CD14-positive monocyte (primary cell): Measurements from ENCODE around the gene FANCC. TPM values are rescaled to one million over a fixed set of nuclear protein-coding genes. Genes with fewer than 3 reads are reported as not detected.
A peak's percentile ranks its signal among the peaks of the same experiment; 100 is the strongest.

Experiments used
- DNase-seq, 3 donors: peaks; one replicate each; pipeline ENCODE4 v3.0.0-alpha.2; 2011 to 2022
- H2AFZ ChIP-seq: 2 replicates; pipeline ENCODE4 v1.6.0; 2012; ENCODE audit warnings: mild to moderate bottlenecking, low read depth, low read length, inconsistent platforms; ENCODE audit not compliant: insufficient read depth, poor library complexity, severe bottlenecking
- H3K27ac ChIP-seq, 2 donors: 1 replicate in 1 of 2; 2 replicates in 1 of 2; pipeline ENCODE4 v1.5.1; 2012 to 2013; ENCODE audit warnings: low read length in 2 of 2, control low read depth in 1 of 2, inconsistent platforms in 1 of 2, low read depth in 1 of 2, mild to moderate bottlenecking in 1 of 2
- H3K27me3 ChIP-seq, 2 donors: one replicate each; pipeline versions ENCODE4 v1.6.0 to v1.6.1; 2011 to 2013; ENCODE audit warnings: low read length in 2 of 2; ENCODE audit not compliant: control insufficient read depth in 2 of 2, insufficient read depth in 2 of 2
- H3K36me3 ChIP-seq, 2 donors: replicated peaks in 1 of 2; 1 replicate in 1 of 2; 2 replicates in 1 of 2; pipeline versions ENCODE4 v1.5.1 to v1.6.1; 2012 to 2013; ENCODE audit warnings: low read length in 2 of 2, control low read depth in 1 of 2, inconsistent platforms in 1 of 2, mild to moderate bottlenecking in 1 of 2; ENCODE audit not compliant: insufficient read depth in 2 of 2, control insufficient read depth in 1 of 2
- H3K4me1 ChIP-seq, 2 donors: 1 replicate in 1 of 2; 2 replicates in 1 of 2; pipeline versions ENCODE4 v1.5.1 to v1.6.1; 2012 to 2013; ENCODE audit warnings: low read length in 2 of 2, control low read depth in 1 of 2, inconsistent platforms in 1 of 2, mild to moderate bottlenecking in 1 of 2, moderate library complexity in 1 of 2; ENCODE audit not compliant: insufficient read depth in 2 of 2, control insufficient read depth in 1 of 2
- H3K4me2 ChIP-seq: replicated peaks from 2 replicates; pipeline ENCODE3; 2012; ENCODE audit warnings: low read length, moderate library complexity, mild to moderate bottlenecking; ENCODE audit not compliant: poor library complexity, severe bottlenecking; ENCODE audit errors: extremely low read depth
- H3K4me3 ChIP-seq, 3 experiments: fragments of 200-600 bp in 1 of 3; sonication (generic) in 1 of 3; replicated peaks in 1 of 3; 1 replicate in 2 of 3; 2 replicates in 1 of 3; pipeline ENCODE4 v1.5.1; 2011 to 2013; ENCODE audit warnings: low read length in 3 of 3, mild to moderate bottlenecking in 3 of 3, control low read depth in 2 of 3, low read depth in 2 of 3, inconsistent platforms in 1 of 3, moderate library complexity in 1 of 3
- H3K79me2 ChIP-seq: 2 replicates; pipeline ENCODE4 v1.6.0; 2012; ENCODE audit warnings: mild to moderate bottlenecking, control low read depth, inconsistent platforms, low read length, moderate library complexity; ENCODE audit not compliant: insufficient read depth
- H3K9ac ChIP-seq: 2 replicates; pipeline ENCODE4 v1.6.0; 2017; ENCODE audit warnings: low read length, mild to moderate bottlenecking; ENCODE audit not compliant: insufficient read depth, poor library complexity, severe bottlenecking
- H3K9me3 ChIP-seq, 2 donors: replicated peaks in 1 of 2; 1 replicate in 1 of 2; 2 replicates in 1 of 2; pipeline versions ENCODE4 v1.5.1 to v1.6.1; 2012 to 2013; ENCODE audit warnings: low read length in 2 of 2, control low read depth in 1 of 2; ENCODE audit not compliant: control insufficient read depth in 1 of 2, insufficient read depth in 1 of 2
- H4K20me1 ChIP-seq: 2 replicates; pipeline ENCODE4 v1.6.0; 2012; ENCODE audit warnings: mild to moderate bottlenecking, low read length, control low read depth, moderate library complexity; ENCODE audit not compliant: insufficient read depth
- H3K27ac Mint-ChIP-seq, 7 donors: one replicate each; pipeline ENCODE4 v1.8.0; 2020; ENCODE audit warnings: mild to moderate bottlenecking in 7 of 7, mixed read lengths in 7 of 7, moderate library complexity in 6 of 7, inconsistent platforms in 2 of 7
- H3K27me3 Mint-ChIP-seq, 3 donors: one replicate each; pipeline ENCODE4 v1.8.0; 2021 to 2022; ENCODE audit warnings: low read depth in 3 of 3, mild to moderate bottlenecking in 3 of 3, mixed read lengths in 3 of 3, moderate library complexity in 3 of 3, inconsistent platforms in 1 of 3
- H3K36me3 Mint-ChIP-seq, 2 donors: one replicate each; pipeline ENCODE4 v1.8.0; 2020; ENCODE audit warnings: mixed read lengths in 2 of 2, inconsistent platforms in 1 of 2, mild to moderate bottlenecking in 1 of 2
- H3K4me1 Mint-ChIP-seq: one replicate; pipeline ENCODE4 v1.8.0; 2020; ENCODE audit warnings: mild to moderate bottlenecking, mixed read lengths
- H3K4me3 Mint-ChIP-seq, 2 donors: one replicate each; pipeline ENCODE4 v1.8.0; 2020; ENCODE audit warnings: mild to moderate bottlenecking in 2 of 2, mixed read lengths in 2 of 2, moderate library complexity in 1 of 2
- H3K9me3 Mint-ChIP-seq, 7 donors: one replicate each; pipeline ENCODE4 v1.8.0; 2020 to 2022; ENCODE audit warnings: mixed read lengths in 7 of 7, mild to moderate bottlenecking in 6 of 7, moderate library complexity in 6 of 7, inconsistent platforms in 2 of 7
- CTCF ChIP-seq: fragments of 200-600 bp; IDR thresholded peaks from one replicate; pipeline ENCODE4 v1.8.0; 2022; ENCODE audit warnings: antibody characterized with exemption, mild to moderate bottlenecking
- WGBS: methylation state at CpG from one replicate; pipeline ENCODE4 v1.1.5; 2013; ENCODE audit warnings: missing lambda C conversion rate; ENCODE audit not compliant: insufficient coverage; 5-methylcytosine and 5-hydroxymethylcytosine counted together
- intact Hi-C, 2 donors: fragments of 100-400 bp; cut with micrococcal nuclease; formaldehyde crosslinking; loops; one replicate each; pipeline versions ENCODE4 v1.15.0 to v1.15.1; 2023
- polyA plus RNA-seq, 3 donors: library from polyadenylated mRNA; depleted of rRNA in 1 of 3; unstranded in 2 of 3; stranded (reverse) in 1 of 3; fragments of 300-500 nt in 2 of 3; fragments of >200 nt in 1 of 3; fragmentation: Illumina TruSeq in 2 of 3; gene quantifications; 1 replicate in 2 of 3; 2 replicates in 1 of 3; pipeline ENCODE4 v1.2.3, GENCODE V29; 2012 to 2021

The FANCC gene
- polyA plus RNA-seq, 3 donors = 1.2 to 2.2 (median 1.5) TPM

GRCh38 chr9:95273369-95274022 is 44.0 kb downstream of the FANCC start:
- Mint-ChIP-seq H3K4me3 (peak overlapping the region; percentile 21 to 76), H3K36me3 (peaks cover 0 to 3% of the 10 kb centered on the region in 2 donors), H3K4me1 (peaks cover 16% of the 10 kb centered on the region), H3K27ac (peak overlapping the region; percentile 66 to 88 (median 77)), H3K9me3 (peaks cover 0 to 5% (median 3%) of the 10 kb centered on the region in 7 donors), H3K27me3 (no peaks in the 10 kb centered on the region)
- Histone ChIP-seq H3K4me3 (peak overlapping the region in 2 of 3 experiments; percentile 19 to 47), H3K4me1 (peaks cover 12 to 18% of the 10 kb centered on the region in 2 donors), H3K4me2 (peak overlapping the region; percentile 65), H3K9ac (peak overlapping the region; percentile 0), H3K27ac (peak overlapping the region in 1 of 2 donors; percentile 59), H3K27me3 (no peaks in the 10 kb centered on the region), H3K9me3 (no peaks in the 10 kb centered on the region), H4K20me1 (no peaks in the 10 kb centered on the region), H3K79me2 (no peaks in the 10 kb centered on the region), H2AFZ (peak overlapping the region; percentile 8), H3K36me3 (no peaks in the 10 kb centered on the region)
- TF ChIP-seq CTCF = no peak
- intact Hi-C loops = no loop called here
- DNase-seq = peak; percentile 14 to 49 (median 14)
- no CpG with 5 or more reads among the region's 4 CpGs for WGBS

DNA sequence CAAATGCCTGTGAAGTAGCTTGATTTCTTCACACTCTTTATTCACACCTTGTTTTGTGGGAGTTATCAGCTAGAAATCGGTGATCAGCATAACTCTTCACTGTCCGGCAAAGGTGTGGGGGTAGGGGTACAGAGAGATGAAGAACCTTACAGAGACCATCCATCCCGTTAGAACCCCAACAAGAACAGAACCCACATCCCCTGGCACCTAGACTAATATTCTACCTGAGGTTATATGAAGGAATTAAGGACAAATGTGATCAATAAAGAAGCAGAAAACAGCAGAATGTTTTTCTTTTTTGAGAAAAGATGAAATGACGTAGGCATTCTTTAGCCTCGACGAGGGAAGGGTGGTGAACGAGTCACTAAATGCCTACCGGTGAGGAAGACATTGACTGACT is 44.7 kb downstream of the FANCC start:
- Histone ChIP-seq H3K27ac (peak overlapping the region in 1 of 2 donors; percentile 59), H3K4me3 (peak overlapping the region in 1 of 3 experiments; percentile 47), H3K79me2 (no peaks in the 10 kb centered on the region), H4K20me1 (no peaks in the 10 kb centered on the region), H3K27me3 (no peaks in the 10 kb centered on the region), H3K9me3 (no peaks in the 10 kb centered on the region), H3K36me3 (no peaks in the 10 kb centered on the region), H3K9ac (no peak overlapping the region), H3K4me1 (peaks cover 12 to 18% of the 10 kb centered on the region in 2 donors), H3K4me2 (peak overlapping the region; percentile 65), H2AFZ (peak overlapping the region; percentile 8)
- H3K4me3 Mint-ChIP-seq = no peak overlapping the region
- H3K9me3 Mint-ChIP-seq = peaks cover 0 to 5% (median 0%) of the 10 kb centered on the region in 7 donors
- no peak for DNase-seq
- H3K4me1 Mint-ChIP-seq = peaks cover 16% of the 10 kb centered on the region
- H3K36me3 Mint-ChIP-seq = peaks cover 0 to 3% of the 10 kb centered on the region in 2 donors
- WGBS = no CpG with 5 or more reads among the region's 8 CpGs
- no peaks in the 10 kb centered on the region for H3K27me3 Mint-ChIP-seq
- H3K27ac Mint-ChIP-seq = peak overlapping the region in 4 of 7 donors; percentile 31 to 80 (median 59)
- no peak for TF ChIP-seq CTCF
- intact Hi-C loops = no loop called here
